Activated CD4-positive, alpha-beta T cell treated with anti-CD3 and anti-CD28 coated beads for 1 hour (primary cell): ENCODE data around the gene CHMP4A.
"Not testable (repeated sequence)": the region's sequence is repeated elsewhere in the genome, so short reads cannot be mapped to it uniquely, and the experiment has no call there.

ENCODE experiments used
- DNase-seq: peaks from one replicate; pipeline ENCODE4 v3.0.0-alpha.2; 2020

The CHMP4A gene

DNA sequence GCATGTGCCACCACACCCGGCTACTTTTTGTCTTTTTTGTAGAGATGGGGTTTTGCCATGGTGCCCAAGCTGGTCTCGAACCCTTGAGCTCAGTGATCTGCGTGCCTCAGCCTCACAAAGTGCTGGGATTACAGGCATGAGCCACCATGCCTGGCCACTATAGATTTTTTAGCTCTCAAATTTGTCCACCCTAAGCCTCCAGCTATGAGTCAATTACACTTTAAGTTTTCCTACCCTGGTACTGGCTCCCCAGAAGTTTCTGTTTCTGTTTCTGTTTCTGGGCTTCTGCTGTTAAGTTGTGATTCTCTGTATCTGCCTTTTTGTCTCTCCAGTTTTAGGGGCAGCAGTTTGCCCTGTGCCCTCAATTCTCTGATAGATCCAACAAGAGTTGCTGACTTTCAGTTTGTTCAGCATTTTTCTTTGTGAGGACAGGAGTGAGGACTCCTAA, 33.5 kb upstream of the CHMP4A start:
- DNase-seq = no peak

DNA sequence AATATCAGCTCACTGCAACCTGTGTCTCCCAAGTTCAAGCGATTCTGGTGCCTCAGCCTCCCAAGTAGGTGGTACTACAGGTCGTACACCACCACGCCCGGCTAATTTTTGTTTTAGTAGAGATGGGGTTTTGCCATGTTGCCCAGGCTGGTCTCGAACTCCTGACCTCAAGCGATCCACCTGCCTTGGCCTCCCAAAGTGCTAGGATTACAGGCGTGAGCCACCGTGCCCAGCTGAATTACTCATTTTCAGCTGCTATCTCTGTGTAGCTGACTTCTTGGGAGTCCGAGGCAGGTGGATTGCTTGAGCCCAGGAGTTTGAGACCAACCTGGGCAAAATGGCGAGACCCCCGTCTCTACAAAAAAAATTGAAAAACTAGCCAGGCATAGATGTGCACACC, 32.1 kb upstream of the CHMP4A start:
- not testable (repeated sequence) for DNase-seq

DNA sequence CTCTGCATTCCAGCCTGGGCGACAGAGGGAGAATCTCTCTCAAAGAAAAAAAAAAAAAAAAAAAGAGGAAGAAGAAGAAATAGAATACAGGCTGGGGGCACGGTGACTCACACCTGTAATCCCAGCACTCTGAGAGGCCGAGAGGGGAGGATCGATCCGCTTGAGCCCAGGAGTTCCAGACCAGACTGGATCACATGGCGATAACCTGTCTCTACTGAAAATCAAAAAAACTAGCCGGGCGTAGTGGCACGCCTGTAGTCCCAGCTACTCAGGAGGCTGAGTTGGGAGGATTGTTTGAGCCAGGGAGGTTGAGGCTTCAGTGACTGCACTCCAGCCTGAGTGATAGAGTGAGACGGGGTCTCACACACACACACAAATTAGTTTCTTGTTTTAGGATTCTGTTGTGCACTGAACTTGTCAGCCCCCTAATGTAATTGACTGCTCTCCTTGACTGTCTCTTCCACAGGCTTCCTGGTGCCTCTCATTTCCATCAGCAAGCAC, 30.1 kb upstream of the CHMP4A start:
- no peak for DNase-seq

DNA sequence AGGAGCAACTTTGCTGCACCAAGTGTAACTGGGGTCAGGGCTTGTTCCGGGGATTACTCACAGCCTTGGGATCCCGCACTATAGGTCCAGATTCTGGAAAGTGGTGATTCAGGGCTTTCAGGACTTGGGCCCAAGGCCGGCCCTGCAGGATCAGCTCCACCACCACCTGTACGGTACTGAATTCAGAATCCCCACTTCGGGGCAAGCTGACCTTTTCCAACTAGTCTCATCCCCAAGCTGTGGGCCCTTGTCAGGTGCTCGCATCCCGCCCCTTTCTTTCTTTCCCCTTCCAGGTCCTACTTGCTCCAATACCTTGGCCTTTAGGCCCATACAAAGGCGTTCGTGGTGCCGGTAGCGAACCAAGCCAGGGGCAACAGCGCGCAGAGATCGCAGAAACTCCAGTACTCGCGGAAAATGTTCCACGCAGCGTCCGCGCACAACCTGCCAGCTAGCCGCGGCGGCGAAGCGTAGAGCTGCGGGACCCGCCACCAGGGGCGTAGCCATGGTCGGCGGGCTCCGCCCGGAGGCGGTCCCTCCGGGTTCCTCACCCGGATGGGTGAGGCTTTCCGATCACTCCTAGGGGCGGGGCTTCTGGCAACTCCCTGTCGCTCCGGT, 28.6 kb upstream of the CHMP4A start:
- DNase-seq = peak; percentile 91

DNA sequence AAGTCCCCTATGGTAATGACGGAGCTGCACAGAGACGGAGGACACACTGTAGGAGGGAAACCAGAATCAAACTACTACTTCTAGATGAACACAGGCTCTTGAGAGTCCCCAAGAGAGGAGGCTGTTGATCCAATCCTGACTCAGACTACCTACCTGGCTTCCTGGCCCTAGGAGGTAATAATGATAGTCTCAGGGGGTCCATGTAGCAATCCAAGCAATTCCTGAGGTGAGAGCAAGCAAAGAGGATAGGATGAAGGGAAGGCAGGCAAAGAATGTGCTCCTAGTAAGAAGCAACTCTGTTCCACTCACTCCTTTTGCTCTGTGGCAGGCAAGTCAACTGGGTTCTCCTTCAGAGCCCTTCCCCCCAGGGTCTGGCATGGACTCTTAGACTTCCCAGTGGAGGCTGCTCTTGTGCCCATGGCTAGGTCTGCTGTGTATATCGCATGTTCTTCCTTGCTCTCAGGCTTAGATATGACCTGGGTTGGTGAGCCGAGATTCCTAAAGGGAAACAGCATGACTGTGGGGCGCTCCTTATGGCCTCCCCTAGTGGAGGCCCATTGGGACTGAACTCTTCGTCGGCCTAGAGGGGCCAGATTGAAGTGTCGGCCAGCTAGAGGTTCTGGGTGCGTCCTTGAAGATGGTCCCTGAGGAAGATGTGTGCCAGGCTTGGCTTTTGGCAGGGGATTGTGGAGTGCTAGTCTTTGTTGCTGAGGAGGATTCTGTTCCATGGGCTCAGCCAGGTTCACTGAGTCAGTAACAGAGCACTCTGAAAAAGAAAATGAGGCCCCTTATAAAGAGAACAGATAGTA, 27.0 kb upstream of the CHMP4A start:
- DNase-seq = no peak

DNA sequence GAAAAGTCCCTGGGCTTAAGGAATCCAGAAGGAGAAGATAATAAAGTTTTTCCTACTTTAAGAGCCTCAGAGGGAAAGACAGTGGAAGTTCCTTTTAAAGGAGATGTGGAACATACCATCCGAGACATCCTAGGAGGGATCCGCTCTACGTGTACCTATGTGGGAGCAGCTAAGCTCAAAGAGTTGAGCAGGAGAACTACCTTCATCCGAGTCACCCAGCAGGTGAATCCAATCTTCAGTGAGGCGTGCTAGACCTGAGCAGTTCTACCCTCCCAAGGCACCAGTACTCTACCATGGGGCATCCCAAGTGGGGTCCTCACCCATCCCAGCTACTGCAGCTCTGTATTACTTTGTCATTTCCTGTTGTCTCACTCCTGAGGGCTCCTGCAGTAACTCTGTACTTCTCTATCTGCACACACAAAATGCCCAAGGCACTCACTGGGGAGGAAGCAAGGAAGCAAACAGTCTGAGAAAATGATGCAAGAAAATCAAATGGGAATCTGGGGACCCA, 25.3 kb upstream of the CHMP4A start:
- DNase-seq = no peak

DNA sequence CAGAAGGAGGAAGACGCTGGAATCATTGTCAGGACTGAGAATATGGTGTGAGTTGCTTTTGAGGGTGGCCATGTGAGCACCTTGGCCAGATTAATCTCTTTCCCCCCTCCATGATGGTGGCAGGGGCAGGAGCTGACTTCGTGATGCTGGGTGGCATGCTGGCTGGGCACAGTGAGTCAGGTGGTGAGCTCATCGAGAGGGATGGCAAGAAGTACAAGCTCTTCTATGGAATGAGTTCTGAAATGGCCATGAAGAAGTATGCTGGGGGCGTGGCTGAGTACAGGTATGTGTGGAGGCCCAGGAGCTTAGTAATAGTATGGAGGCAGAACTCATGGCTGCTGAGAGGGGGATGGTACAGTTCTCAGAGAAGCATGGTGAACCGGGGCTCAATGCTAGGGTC, 24.8 kb upstream of the CHMP4A start:
- DNase-seq = no peak

DNA sequence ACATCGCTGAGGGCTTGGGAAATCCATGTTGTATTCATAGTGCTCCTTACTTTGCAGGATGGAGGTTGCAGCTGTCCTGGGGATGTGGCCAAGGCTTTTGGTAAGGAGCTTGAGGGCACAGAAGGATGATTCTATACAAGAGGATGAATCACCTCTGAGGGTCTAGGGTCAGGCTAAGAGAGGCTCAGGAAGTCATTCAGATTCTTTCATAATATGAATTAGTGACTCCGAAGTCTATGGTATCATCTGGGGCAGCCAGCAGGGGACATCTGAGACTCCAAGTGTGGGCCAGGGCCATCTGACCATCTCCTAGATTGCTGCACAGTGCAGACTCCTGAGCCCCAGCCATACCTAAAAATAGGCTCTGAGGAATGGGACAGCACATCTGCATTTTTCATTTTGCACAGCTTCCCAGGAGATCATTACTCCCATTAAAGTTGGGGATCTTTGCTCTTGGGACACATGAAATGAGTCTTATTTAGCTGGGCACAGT, 24.2 kb upstream of the CHMP4A start:
- no peak for DNase-seq

DNA sequence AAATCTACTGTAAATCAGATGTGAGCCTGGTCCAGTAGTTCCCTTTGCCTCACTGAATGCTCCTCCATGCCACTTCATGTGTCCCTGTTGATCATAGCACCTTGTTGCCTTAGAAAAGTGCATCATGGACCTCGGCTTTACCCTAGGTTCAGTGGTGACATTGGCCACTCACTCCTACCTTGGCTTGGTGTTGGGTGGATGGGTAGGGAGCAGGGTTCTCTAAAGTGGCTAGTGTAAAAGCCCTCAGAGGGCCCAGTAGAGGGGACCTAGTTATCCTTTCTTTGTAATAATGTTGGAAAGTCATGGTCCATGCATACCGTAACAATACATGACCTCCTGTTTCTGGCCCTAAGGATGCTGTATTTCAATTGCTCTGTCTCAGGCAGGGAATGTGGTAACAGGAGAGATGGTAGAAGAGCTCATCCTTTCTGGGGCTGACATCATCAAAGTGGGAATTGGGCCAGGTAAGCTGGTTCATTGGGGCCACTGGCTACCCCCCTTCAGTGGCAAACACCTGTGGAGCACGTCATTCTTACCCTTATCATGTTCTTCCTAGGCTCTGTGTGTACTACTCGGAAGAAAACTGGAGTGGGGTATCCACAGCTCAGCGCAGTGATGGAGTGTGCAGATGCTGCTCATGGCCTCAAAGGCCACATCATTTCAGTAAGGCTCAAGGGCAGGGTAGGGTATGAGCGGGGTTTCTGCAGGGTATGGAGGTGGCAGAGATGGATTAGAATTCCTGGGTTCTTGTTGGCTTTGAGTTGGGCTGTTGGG, 23.6 kb upstream of the CHMP4A start:
- DNase-seq = no peak

DNA sequence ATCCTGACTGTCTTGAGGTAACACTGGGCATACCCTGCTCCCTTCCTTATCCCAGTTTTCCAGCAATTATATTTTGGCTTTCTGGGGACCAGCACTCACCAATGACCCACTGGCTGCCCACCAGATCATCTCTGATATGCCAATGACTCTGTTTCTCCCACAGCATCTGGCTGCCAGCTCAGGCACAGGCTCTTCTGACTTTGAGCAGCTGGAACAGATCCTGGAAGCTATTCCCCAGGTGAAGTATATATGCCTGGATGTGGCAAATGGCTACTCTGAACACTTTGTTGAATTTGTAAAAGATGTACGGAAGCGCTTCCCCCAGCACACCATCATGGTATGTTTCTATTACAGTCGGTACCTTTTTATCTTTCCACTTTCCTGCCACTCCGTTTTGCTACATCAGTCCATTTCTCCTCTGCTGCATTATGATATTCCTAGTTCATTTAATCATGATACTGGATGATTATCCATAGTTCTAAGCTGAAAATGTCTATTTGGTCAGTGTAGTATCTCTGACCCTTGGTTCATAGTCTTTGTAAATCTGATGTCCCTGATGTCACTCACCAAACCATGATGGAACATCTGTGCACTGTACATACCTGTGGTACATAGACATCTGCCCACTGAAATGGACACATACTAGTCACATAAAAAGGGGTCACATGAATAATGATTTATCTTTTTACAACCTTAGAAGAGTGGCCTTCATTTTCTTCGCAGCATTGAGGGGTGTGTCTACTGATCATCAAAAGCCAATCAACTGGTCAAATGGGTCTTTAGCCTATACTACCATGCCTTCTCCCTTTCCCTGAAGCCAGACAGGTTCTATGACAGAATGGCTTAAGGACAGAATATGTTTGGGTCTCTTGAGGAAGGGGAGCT, 22.8 kb upstream of the CHMP4A start:
- no peak for DNase-seq

DNA sequence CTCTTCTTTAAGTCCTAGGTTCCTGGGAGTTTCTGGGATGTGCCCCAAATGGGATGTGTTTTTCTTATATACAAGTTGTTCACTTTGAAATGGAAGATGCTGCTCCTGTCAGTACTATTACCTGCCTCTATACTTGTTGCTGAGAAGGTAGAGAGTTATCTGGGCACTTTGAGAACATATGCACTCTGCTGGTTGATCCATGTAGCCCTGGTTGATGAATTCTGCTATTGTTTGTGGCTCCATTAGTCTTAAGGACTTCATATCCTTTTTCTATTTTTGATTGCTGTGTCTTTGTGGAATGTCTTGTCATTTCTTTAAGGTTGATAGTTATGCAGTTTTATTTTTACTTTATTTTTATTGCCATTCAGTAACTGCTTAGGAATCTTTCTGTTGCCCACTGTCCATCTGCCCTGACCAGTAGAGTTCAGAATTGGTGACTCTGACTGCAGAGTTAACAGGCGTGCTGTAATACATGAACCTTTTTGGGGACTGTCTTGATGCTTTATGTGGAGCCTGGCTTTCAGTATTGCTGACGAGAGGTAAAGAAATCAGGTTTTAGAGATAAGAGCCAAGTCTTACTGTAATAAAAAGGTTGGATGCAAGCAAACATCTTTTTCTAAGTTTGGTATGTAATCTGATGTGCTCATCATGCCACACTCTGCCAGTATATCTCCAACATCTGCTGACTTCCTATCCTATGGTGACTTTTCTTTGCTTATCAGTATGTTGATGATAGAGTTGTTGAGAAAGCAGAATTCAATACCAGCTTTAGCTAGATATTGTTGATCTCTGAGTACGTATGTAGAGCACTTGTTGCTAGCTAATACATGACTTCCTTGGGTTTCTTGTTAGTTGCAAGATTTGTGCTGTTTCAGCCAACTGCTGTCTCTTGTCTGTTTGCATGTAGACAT, 21.1 kb upstream of the CHMP4A start:
- no peak for DNase-seq

DNA sequence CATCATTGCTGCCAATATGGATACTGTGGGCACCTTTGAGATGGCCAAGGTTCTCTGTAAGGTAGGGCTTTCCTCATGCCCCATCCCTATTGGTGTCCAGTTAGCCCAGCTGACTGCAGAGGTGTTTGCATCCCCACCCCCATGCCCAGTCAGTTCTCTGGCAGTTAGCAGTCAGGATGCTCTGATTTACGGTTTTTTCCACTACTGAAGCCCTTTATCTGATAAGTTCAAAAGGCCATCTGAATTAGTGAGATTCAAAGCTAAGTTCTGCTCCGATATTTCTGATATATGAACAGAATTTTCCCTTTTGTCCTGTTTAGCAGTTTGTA, 20.2 kb upstream of the CHMP4A start:
- DNase-seq = no peak

DNA sequence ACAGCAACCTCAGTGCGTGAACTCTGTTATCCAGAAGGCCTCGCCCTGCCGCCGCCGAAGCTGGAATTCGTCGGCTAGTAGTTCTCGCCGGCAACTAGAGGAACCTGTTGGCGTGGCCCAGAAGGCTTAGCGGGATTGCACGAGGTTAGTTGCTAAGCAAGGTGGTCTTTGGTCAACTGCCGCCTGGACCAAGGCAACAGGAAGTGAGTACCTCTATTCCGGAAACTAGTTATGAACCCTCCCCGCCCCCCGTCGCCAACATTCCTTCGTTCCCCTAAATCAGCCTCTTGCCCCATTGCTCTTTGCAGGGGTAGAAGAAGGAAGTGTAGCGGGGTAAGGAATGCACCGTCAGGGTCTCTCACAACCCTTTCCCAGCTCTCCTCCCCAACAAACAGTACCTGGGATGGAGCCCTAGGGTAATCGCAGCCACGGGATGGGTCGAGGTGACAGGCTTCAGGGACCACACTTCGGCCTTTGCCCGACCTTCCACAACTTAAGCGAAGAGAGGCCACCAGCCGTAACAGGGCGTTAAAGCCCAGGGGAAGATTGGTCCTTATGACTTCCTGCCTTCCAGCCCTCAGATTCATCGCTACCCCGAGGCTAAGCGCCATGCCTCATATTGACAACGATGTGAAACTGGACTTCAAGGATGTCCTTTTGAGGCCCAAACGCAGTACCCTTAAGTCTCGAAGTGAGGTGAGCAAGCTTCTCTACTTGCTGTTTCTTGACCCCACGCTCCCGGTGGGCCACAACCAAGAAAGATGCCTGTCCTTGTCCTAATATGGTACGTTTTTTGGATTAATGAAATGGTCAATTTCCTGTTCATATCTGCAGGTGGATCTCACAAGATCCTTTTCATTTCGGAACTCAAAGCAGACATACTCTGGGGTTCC, 19.6 kb upstream of the CHMP4A start, which contains the start of gene GMPR2:
Gene GMPR2 (plus strand): TSS at position 285 of the 893 bp plus-strand sequence. CDS start 325 bp downstream, at position 610.
- no peak for DNase-seq

DNA sequence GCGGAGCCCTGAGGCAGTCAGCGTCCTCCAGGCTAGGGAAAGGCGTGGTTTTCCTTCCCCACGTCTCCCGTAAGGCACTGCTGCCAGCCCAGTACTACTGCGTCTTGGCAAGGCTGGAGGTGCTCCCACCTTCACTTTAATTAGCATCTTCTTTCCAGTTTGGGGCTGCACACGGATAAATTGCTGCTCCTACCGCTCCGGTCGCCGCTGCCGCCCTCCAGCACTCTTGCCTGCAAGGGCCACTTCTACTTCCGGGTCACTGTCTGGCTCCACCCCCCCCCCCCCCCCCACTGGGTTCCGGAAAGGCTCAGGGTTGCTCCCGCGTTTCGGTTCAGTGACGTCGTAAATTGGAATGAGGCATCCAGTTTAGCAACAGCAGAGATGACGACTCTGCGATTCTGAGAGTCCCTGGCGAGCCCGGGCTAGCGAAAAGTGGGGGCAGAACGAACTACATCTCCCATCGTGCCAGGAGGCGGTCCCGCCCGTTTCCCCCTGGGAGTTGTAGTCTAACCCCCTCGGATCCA, 18.9 kb upstream of the CHMP4A start, which contains the start of gene NEDD8:
Gene NEDD8 (minus strand): TSS at position 247 of the 524 bp plus-strand sequence. CDS start 100 bp downstream, at position 147.
- peak; percentile 83 for DNase-seq

DNA sequence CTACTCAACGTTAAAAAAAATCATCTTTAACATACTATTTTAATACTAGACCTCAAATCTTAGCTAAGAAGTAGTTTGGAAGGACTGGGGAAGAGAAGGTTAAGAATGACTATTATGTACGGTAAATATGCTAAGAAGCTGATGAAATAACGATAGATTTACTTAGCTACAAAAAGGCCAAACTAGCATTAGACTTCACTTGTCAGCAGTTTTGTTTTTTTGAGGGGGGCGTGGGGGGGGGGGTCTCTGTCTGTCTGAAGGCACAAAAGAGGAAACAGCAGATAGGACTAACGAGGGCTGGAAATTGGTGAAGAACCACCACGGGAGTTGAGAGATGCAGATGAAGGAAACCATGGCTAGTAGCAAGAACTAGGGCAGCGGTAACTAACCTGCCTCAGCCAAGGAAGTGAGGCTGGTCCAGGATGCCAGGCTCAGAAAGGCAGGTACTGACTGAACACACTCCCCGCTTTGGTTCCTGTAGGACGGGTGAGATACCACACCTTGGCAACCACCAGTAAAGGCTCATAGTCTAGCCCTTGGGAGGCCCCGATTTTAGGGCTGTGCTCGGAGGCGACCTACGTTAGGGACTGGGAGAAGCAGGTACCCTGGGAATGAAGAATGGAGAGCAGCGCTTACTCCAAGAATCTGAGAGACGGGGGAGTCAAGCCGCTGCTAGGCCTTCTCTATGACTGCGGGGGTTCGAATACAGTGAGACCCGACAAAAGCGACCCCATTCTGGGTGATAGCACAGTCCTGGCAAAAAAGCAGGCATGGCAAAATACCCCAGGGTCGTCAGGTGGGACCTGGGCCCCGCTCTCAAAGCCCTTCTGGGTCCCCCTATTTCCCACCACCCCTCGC, 18.2 kb upstream of the CHMP4A start:
- DNase-seq = no peak

DNA sequence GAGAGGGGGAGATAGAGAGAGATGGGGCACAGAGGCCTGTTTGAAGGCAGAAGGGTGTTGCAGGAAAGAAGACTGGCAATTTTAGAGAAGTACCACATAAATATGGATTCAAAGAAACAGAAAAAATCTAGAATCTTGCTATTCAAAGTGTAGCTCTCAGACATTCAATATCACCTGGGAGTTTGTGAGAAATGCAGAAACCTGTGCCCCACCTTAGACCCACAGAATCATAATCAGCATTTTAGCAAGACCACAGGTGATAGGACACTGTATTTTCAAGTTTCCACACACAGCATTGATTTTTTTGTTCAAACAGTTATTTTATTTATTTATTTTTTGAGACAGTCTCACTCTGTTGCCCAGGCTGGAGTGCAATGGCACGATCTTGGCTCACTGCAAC, 15.6 kb upstream of the CHMP4A start:
- no peak for DNase-seq

DNA sequence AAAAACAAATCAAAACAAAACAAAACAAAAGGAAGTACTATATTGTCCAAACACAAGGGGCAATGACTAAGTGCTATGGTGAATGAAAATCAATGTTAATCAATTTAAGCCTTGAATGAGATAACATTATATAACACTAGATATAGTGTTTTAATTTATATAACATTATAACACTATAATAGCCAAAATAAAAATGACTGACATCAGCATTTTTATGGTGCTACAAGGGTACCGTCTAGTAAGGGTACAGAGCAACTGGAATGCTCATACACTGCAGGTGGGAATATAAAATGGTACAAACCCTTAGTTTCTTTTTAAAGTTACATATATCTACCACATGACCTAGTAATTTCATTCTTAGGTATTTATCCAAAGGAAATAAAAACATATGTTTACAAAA, 13.2 kb upstream of the CHMP4A start:
- no peak for DNase-seq

DNA sequence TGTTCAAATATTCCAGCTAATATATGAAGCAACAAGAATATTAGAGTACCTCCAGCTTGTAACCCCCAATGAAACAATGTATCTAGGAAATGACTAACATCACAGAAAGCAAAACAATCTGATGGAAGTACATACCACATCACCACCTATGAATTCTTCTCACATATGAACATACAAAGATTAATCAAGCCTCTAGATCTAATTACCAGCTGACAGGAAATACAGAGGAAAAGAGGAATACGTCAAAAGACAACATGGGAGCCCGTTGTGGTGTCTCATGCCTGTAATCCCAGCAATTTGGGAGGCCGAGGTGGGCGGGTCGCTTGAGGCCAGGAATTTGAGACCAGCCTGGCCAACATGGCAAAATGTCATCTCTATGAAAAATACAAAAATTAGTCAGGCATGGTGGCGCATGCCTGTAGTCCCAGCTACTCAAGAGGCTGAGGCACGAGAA, 11.4 kb upstream of the CHMP4A start:
- no peak for DNase-seq
